ENCODE results near the gene HDAC9.

DNA sequence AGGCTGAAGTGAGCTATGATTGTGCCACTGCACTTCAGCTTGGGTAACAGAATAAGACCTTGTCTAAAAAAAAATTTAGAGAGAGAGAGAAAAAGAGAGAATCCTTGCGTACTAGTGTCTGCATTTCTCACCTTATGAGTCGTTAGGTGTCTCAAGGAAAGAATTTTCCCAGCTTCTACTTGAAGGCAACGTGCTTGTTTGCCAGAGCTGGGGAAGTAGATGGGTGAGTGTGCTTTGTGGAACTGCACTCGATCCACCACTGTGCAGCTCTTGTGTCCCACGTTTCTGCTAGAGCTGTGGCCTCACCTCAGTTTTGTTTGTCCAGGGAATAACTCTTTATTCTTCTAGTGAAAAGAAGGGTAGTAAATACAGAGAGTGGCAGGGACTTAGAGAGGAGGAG is 38.9 kb downstream of the HDAC9 start:
- TF ChIP-seq POLR2A (IDR thresholded peaks at IDR 0.05) (no peak), POLR2AphosphoS5 (IDR thresholded peaks at IDR 0.05) (no peak)
- TF ChIP-seq, protein P1, sequence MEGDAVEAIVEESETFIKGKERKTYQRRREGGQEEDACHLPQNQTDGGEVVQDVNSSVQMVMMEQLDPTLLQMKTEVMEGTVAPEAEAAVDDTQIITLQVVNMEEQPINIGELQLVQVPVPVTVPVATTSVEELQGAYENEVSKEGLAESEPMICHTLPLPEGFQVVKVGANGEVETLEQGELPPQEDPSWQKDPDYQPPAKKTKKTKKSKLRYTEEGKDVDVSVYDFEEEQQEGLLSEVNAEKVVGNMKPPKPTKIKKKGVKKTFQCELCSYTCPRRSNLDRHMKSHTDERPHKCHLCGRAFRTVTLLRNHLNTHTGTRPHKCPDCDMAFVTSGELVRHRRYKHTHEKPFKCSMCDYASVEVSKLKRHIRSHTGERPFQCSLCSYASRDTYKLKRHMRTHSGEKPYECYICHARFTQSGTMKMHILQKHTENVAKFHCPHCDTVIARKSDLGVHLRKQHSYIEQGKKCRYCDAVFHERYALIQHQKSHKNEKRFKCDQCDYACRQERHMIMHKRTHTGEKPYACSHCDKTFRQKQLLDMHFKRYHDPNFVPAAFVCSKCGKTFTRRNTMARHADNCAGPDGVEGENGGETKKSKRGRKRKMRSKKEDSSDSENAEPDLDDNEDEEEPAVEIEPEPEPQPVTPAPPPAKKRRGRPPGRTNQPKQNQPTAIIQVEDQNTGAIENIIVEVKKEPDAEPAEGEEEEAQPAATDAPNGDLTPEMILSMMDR (IDR thresholded peaks at IDR 0.05): no peak

Data from prostate gland (tissue), 2 donors.